ENCODE results near the gene PARVB.

DNA sequence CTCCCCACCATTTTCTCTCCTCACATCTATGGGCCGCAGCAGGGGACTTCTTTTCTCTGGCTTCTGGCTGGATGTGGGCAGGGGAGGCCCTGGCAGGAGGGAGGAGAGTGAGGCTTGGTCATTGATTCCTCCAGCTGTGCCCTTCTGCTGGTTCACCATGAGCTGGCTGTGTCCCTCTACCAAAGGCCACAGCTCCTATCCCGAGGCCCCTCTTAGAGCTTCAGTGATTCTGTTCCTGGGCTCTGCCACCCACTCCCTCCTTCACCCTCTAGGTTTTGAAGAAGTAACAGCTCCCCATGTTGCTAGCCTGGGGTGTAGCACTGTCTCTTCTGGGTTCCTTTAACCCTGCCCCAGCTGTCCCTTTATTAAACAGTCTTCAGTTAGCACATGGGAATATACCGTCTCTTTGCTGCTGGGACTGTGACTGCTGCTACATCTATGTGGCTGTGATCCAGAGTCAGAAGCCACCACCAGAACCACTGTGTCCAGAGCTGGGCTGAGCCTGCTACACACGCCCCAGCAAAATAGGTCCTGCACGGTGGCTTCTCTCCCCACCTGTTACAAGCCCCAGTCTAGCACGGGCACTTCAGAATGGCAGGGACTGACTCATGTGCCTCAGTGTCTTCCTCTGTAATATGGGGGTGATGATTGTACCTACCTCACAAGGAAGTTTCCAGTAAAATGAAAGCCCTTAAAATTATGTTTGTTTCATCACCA, 156.0 kb downstream of the PARVB start:
- TF ChIP-seq, protein P1, sequence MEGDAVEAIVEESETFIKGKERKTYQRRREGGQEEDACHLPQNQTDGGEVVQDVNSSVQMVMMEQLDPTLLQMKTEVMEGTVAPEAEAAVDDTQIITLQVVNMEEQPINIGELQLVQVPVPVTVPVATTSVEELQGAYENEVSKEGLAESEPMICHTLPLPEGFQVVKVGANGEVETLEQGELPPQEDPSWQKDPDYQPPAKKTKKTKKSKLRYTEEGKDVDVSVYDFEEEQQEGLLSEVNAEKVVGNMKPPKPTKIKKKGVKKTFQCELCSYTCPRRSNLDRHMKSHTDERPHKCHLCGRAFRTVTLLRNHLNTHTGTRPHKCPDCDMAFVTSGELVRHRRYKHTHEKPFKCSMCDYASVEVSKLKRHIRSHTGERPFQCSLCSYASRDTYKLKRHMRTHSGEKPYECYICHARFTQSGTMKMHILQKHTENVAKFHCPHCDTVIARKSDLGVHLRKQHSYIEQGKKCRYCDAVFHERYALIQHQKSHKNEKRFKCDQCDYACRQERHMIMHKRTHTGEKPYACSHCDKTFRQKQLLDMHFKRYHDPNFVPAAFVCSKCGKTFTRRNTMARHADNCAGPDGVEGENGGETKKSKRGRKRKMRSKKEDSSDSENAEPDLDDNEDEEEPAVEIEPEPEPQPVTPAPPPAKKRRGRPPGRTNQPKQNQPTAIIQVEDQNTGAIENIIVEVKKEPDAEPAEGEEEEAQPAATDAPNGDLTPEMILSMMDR (conservative IDR thresholded peaks at IDR 0.05 in 1 of 2, IDR thresholded peaks at IDR 0.05 in 1 of 2; ENCODE audit: low read depth in 1 of 2, low read length in 2 of 2) = no peak
- TF ChIP-seq EZH2 (IDR thresholded peaks at IDR 0.05; ENCODE audit: low read length, missing control alignments) = no peak
